HepG2 (cell line): ENCODE measurements around the gene SLC17A3. TPM values are rescaled to one million over a fixed set of nuclear protein-coding genes. Genes with fewer than 3 reads are reported as not detected.

Experiments used
- ATAC-seq: fragments of 200-7000 bp; cut with Tn5 transposase; 3 replicates; pipeline ENCODE4 v1.9.1; 2020; ENCODE audit warnings: mild to moderate bottlenecking, moderate library complexity
- BruUV-seq: library from RNA; stranded (reverse); fragments of 400-500 nt; replicated peaks from 2 replicates; lab custom pipeline; 2021; lab: Mats Ljungman, UMichigan
- CTCF ChIA-PET: fragments of 300-600 bp; formaldehyde crosslinking; extraction: SDS; loops from one replicate; lab custom pipeline; 2021; ENCODE audit warnings: low total read pairs, inconsistent platforms, low intra/inter-chr PET ratio; lab: Yijun Ruan, JAX
- POLR2A ChIA-PET: fragments of 350-600 bp; sonication (Branson Sonifier 250); formaldehyde crosslinking; loops from one replicate; lab custom pipeline; 2020; ENCODE audit warnings: antibody characterized with exemption, inconsistent platforms; lab: Yijun Ruan, JAX
- DNase-seq: peaks from one replicate; pipeline ENCODE4 v3.0.0-alpha.2; 2015; ENCODE audit warnings: low spot score
- FAIRE-seq: peaks from 3 replicates; lab custom pipeline; 2011; peaks lifted over from hg19 to GRCh38; lab: Jason Lieb, UNC
- H2AFZ ChIP-seq: one replicate; pipeline ENCODE4 v1.6.1; 2011; ENCODE audit warnings: low read length, inconsistent platforms
- H3K27ac ChIP-seq: fragments of 300-600 bp; 3 replicates; pipeline ENCODE4 v1.8.0; 2011; ENCODE audit warnings: mixed run types, mild to moderate bottlenecking, mixed read lengths, low read length, inconsistent platforms; ENCODE audit not compliant: insufficient read depth; ENCODE audit errors: extremely low read length
- H3K27me3 ChIP-seq, 2 experiments: fragments of 200-600 bp in 1 of 2; 2 replicates in 1 of 2; 3 replicates in 1 of 2; pipeline versions ENCODE4 v1.6.0 to v1.8.0; 2011; ENCODE audit warnings: low read length in 2 of 2, mild to moderate bottlenecking in 2 of 2, moderate library complexity in 2 of 2, inconsistent platforms in 1 of 2; ENCODE audit not compliant: insufficient read depth in 2 of 2, control insufficient read depth in 1 of 2
- H3K36me3 ChIP-seq, 2 experiments: fragments of 200-600 bp in 1 of 2; replicated peaks in 1 of 2; 2 replicates in 1 of 2; 3 replicates in 1 of 2; pipeline versions ENCODE4 v1.5.1 to v1.8.0; 2011; ENCODE audit warnings: low read length in 2 of 2, inconsistent platforms in 1 of 2; ENCODE audit not compliant: insufficient read depth in 2 of 2, control insufficient read depth in 1 of 2
- H3K4me1 ChIP-seq: 2 replicates; pipeline ENCODE4 v1.5.1; 2012; ENCODE audit warnings: low read length, inconsistent platforms; ENCODE audit not compliant: insufficient read depth
- H3K4me2 ChIP-seq: 2 replicates; pipeline ENCODE4 v1.6.0; 2011; ENCODE audit warnings: low read depth, low read length, inconsistent platforms
- H3K4me3 ChIP-seq, 3 experiments: fragments of 200-600 bp in 1 of 3; sonication (generic), shearing (Covaris generic) in 1 of 3; replicated peaks in 1 of 3; 2 replicates each; pipeline ENCODE4 v1.5.1; 2011 to 2016; ENCODE audit warnings: low read length in 3 of 3, inconsistent platforms in 2 of 3, low read depth in 2 of 3, mild to moderate bottlenecking in 2 of 3, control low read depth in 1 of 3, mixed read lengths in 1 of 3; ENCODE audit not compliant: insufficient read depth in 1 of 3
- H3K79me2 ChIP-seq: one replicate; pipeline ENCODE4 v1.6.1; 2011; ENCODE audit warnings: low read length, inconsistent platforms; ENCODE audit not compliant: insufficient read depth
- H3K9ac ChIP-seq: 2 replicates; pipeline ENCODE4 v1.6.0; 2011; ENCODE audit warnings: mild to moderate bottlenecking, low read depth, low read length, inconsistent platforms; ENCODE audit not compliant: insufficient read depth
- H3K9me3 ChIP-seq: 2 replicates; pipeline ENCODE4 v1.5.1; 2012; ENCODE audit warnings: mild to moderate bottlenecking, low read length
- H4K20me1 ChIP-seq: 2 replicates; pipeline ENCODE4 v1.6.0; 2011; ENCODE audit warnings: inconsistent platforms, mild to moderate bottlenecking, low read length, moderate library complexity; ENCODE audit not compliant: insufficient read depth
- EHMT2 ChIP-seq: fragments of 200-600 bp; sonication (generic); IDR thresholded peaks from 2 replicates; pipeline ENCODE4 v1.7.0; 2017; ENCODE audit warnings: antibody characterized with exemption, low read depth, low read length, borderline replicate concordance
- ELF4 ChIP-seq: sonication (generic); formaldehyde crosslinking; IDR thresholded peaks from 2 replicates; pipeline ENCODE4 v1.5.0; 2020; ENCODE audit warnings: missing genetic modification reagents, mild to moderate bottlenecking, moderate library complexity, borderline replicate concordance
- EP300 ChIP-seq, 3 experiments: sonication (generic) in 1 of 3; formaldehyde crosslinking in 1 of 3; IDR thresholded peaks; 2 replicates each; pipeline versions ENCODE4 v1.5.1 to v1.6.1; 2011 to 2020; ENCODE audit warnings: low read depth in 2 of 3, low read length in 2 of 3, borderline replicate concordance in 1 of 3, improper control_type of control experiment in 1 of 3, mild to moderate bottlenecking in 1 of 3, missing genetic modification reagents in 1 of 3, moderate library complexity in 1 of 3
- GATAD2A ChIP-seq: IDR thresholded peaks from 2 replicates; pipeline ENCODE4 v1.6.1; 2016
- HOMEZ ChIP-seq: IDR thresholded peaks from 2 replicates; pipeline ENCODE4 v1.6.1; 2016; ENCODE audit warnings: low read depth
- KAT7 ChIP-seq: IDR thresholded peaks from 2 replicates; pipeline ENCODE4 v1.6.1; 2018; ENCODE audit warnings: borderline replicate concordance, missing compliant biosample characterization
- KLF11 ChIP-seq: IDR thresholded peaks from 2 replicates; pipeline ENCODE4 v1.6.1; 2016; ENCODE audit warnings: missing compliant biosample characterization
- KLF13 ChIP-seq: sonication (generic); formaldehyde crosslinking; IDR thresholded peaks from 2 replicates; pipeline ENCODE4 v1.4.0; 2020; ENCODE audit warnings: mild to moderate bottlenecking, missing genetic modification reagents
- POGZ ChIP-seq: sonication (generic); formaldehyde crosslinking; IDR thresholded peaks from 2 replicates; pipeline ENCODE4 v1.4.0; 2020; ENCODE audit warnings: mild to moderate bottlenecking, missing genetic modification reagents
- POLR2G ChIP-seq: fragments of 200-400 bp; formaldehyde crosslinking; IDR thresholded peaks from 2 replicates; pipeline ENCODE4 v1.6.1; 2018; ENCODE audit warnings: mild to moderate bottlenecking, low read depth, low read length, moderate library complexity
- TCF7 ChIP-seq: sonication (generic); IDR thresholded peaks from 2 replicates; pipeline ENCODE4 v1.6.1; 2016; ENCODE audit warnings: antibody characterized with exemption, low read depth
- THAP11 ChIP-seq: IDR thresholded peaks from 2 replicates; pipeline ENCODE4 v1.6.1; 2016; ENCODE audit warnings: missing biosample characterization, missing genetic modification reagents
- THRA ChIP-seq: sonication (generic); formaldehyde crosslinking; IDR thresholded peaks from 2 replicates; pipeline ENCODE4 v1.4.0; 2020; ENCODE audit warnings: missing genetic modification reagents, borderline replicate concordance
- ZFP1 ChIP-seq: IDR thresholded peaks from 2 replicates; pipeline ENCODE4 v1.6.1; 2016
- ZFP36L1 ChIP-seq: sonication (generic); formaldehyde crosslinking; IDR thresholded peaks from 2 replicates; pipeline ENCODE4 v1.8.0; 2022; ENCODE audit warnings: mild to moderate bottlenecking, missing genetic modification reagents, moderate library complexity
- ZGPAT ChIP-seq: IDR thresholded peaks from 2 replicates; pipeline ENCODE4 v1.6.1; 2016; ENCODE audit warnings: mild to moderate bottlenecking
- WGBS: methylation state at CpG from one replicate; pipeline ENCODE4 v1.1.6; 2017; ENCODE audit warnings: low lambda C conversion rate; 5-methylcytosine and 5-hydroxymethylcytosine counted together
- in situ Hi-C: cut with HindIII; loops from 2 replicates; pipeline ENCODE4 v1.10.0; 2017; ENCODE audit warnings: low pct_unique_long_range_greater_than_20kb; ENCODE audit not compliant: extremely low pct_ligation_motif_present
- intact Hi-C: fragments of 100-400 bp; cut with micrococcal nuclease; formaldehyde crosslinking; loops from one replicate; pipeline ENCODE4 v1.10.0; 2022; ENCODE audit not compliant: unreplicated experiment
- polyA plus RNA-seq, 8 experiments: library from polyadenylated mRNA; depleted of rRNA in 3 of 8; stranded (reverse) in 7 of 8; unstranded in 1 of 8; fragments of >200 nt; fragmentation: Illumina TruSeq in 4 of 8; extraction: Trizol in 4 of 8; gene quantifications; 2 replicates each; pipeline versions ENCODE4 v1.2.1 to v1.2.3, GENCODE V29; 2011 to 2016; ENCODE audit warnings: low read depth in 4 of 8, missing spikeins in 1 of 8, mixed read lengths in 1 of 8; ENCODE audit not compliant: insufficient read depth in 1 of 8
- total RNA-seq, 5 experiments: library from RNA; depleted of rRNA; stranded (reverse); fragments of >200 nt; fragmentation: Illumina TruSeq; extraction: Trizol; gene quantifications; 2 replicates each; pipeline ENCODE4 v1.2.3, GENCODE V29; 2016; ENCODE audit warnings: low read depth in 1 of 5
- TF ChIP-seq, protein P1 (sequence below): sonication (generic); formaldehyde crosslinking; IDR thresholded peaks from 2 replicates; pipeline ENCODE4 v1.8.0; 2023; ENCODE audit warnings: mild to moderate bottlenecking, missing genetic modification reagents
- TF ChIP-seq, protein P2 (sequence below): IDR thresholded peaks from 2 replicates; pipeline ENCODE4 v1.6.1; 2016

Gene SLC17A3
- total and polyA plus RNA-seq, 2 of the 13 experiments (the other 11 are each of a cell fraction or from before 2014, with no cell fraction given) = 0.09 to 0.11 TPM

- H3K27me3 ChIP-seq = no peaks in the 10 kb centered on the region
- peaks cover 58% of the 10 kb centered on the region for H3K4me1 ChIP-seq
- H2AFZ ChIP-seq = no peak overlapping the region
- peak; percentile 60 for FAIRE-seq
- H3K36me3 ChIP-seq = peaks cover 2 to 19% of the 10 kb centered on the region in 2 experiments; a peak in 3 of 5 replicates
- peak overlapping the region; percentile 38 for H3K4me2 ChIP-seq
- peak; percentile 86 for ATAC-seq
- ChIA-PET POLR2A (interaction anchor here (1.0 to 2.6 kb wide), 3 partner anchors 15 to 17 kb away, joined by 4 to 9 read pairs (median 5); partner anchors contain the start of gene SLC17A2), CTCF (no interaction called here)
- intact Hi-C loops (loop anchor here (1.0 to 5.0 kb wide), 3 partner anchors 16 to 271 kb away; no protein-coding TSS in a partner anchor), in situ Hi-C loops (no loop called here)
- WGBS = 13% methylated on average over 3 of the region's 3 CpGs
- peak overlapping the region; percentile 62 for H3K27ac ChIP-seq
- no TSS peak for BruUV-seq
- H3K9me3 ChIP-seq = no peaks in the 10 kb centered on the region
- no peaks in the 10 kb centered on the region for H4K20me1 ChIP-seq
- H3K9ac ChIP-seq = peak overlapping the region; percentile 29; the same call in 1 of the 2 replicates
- DNase-seq = peak; percentile 83
- no peaks in the 10 kb centered on the region for H3K79me2 ChIP-seq
- no peak overlapping the region; a peak in 1 of 6 replicates for H3K4me3 ChIP-seq
- peak; percentile 59; the same call in 1 of the 2 replicates for TF ChIP-seq KLF11 (CRISPR knock-in tag)
- TF ChIP-seq ZFP1 (CRISPR knock-in tag) = 0 out of 2 replicates have a peak, but pooled peaks have one; percentile 45
- TF ChIP-seq TCF7 = peak; percentile 34; the same call in 1 of the 2 replicates
- peak; percentile 37 for TF ChIP-seq THAP11 (CRISPR knock-in tag)
- no peak for TF ChIP-seq ELF4 (CRISPR knock-in tag)
- TF ChIP-seq EHMT2 = peak; percentile 41; the same call in 1 of the 2 replicates
- TF ChIP-seq KLF13 = no peak
- TF ChIP-seq, protein P1, sequence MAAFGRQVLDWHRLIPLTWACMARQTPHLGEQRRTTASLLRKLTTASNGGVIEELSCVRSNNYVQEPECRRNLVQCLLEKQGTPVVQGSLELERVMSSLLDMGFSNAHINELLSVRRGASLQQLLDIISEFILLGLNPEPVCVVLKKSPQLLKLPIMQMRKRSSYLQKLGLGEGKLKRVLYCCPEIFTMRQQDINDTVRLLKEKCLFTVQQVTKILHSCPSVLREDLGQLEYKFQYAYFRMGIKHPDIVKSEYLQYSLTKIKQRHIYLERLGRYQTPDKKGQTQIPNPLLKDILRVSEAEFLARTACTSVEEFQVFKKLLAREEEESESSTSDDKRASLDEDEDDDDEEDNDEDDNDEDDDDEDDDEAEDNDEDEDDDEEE (CRISPR knock-in tag) = no peak
- peak in 1 of 2 experiments; percentile 78; a peak in 1 of 4 replicates for TF ChIP-seq EP300 (IDR thresholded peaks at IDR 0.05; ENCODE audit: low read depth in 2 of 2, low read length in 2 of 2)
- no peak for TF ChIP-seq EP300 (CRISPR knock-in tag; IDR thresholded peaks at IDR 0.05; ENCODE audit: borderline replicate concordance)
- peak; percentile 81 for TF ChIP-seq ZGPAT
- TF ChIP-seq, protein P2, sequence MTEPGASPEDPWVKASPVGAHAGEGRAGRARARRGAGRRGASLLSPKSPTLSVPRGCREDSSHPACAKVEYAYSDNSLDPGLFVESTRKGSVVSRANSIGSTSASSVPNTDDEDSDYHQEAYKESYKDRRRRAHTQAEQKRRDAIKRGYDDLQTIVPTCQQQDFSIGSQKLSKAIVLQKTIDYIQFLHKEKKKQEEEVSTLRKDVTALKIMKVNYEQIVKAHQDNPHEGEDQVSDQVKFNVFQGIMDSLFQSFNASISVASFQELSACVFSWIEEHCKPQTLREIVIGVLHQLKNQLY = peak; percentile 27; the same call in 1 of the 2 replicates
- peak; percentile 62; the same call in 1 of the 2 replicates for TF ChIP-seq POGZ
- peak; percentile 38; the same call in 1 of the 2 replicates for TF ChIP-seq THRA
- TF ChIP-seq GATAD2A (CRISPR knock-in tag) = peak; percentile 86
- TF ChIP-seq KAT7 (CRISPR knock-in tag) = no peak
- TF ChIP-seq HOMEZ = peak; percentile 85
- TF ChIP-seq ZFP36L1 = peak; percentile 74; the same call in 1 of the 2 replicates
- TF ChIP-seq POLR2G = peak; percentile 43; the same call in 1 of the 2 replicates
Observed at GRCh38 chr6:25913741-25914140, 39.7 kb upstream of the SLC17A3 start.
